WTC11 (cell line): ENCODE measurements around the gene TPD52L2.

Experiments
- ATF1 ChIP-seq: sonication (generic); formaldehyde crosslinking; IDR thresholded peaks from 2 replicates; pipeline ENCODE4 v1.8.1; 2023; ENCODE audit warnings: mild to moderate bottlenecking, moderate library complexity, missing genetic modification reagents
- CBFB ChIP-seq: sonication (generic); formaldehyde crosslinking; IDR thresholded peaks from 2 replicates; pipeline ENCODE4 v1.8.1; 2022; ENCODE audit warnings: mild to moderate bottlenecking, low read depth, missing genetic modification reagents
- CREB1 ChIP-seq: sonication (generic); formaldehyde crosslinking; IDR thresholded peaks from 2 replicates; pipeline ENCODE4 v1.8.0; 2023; ENCODE audit warnings: mild to moderate bottlenecking, missing genetic modification reagents
- SP1 ChIP-seq: sonication (generic); formaldehyde crosslinking; conservative IDR thresholded peaks from 2 replicates; pipeline ENCODE4 v1.8.1; 2022; ENCODE audit warnings: missing genetic modification reagents
- TF ChIP-seq, protein P1 (sequence below): fragments of 200-600 bp; IDR thresholded peaks from 2 replicates; pipeline ENCODE4 v1.8.0; 2022; ENCODE audit warnings: antibody characterized with exemption

DNA sequence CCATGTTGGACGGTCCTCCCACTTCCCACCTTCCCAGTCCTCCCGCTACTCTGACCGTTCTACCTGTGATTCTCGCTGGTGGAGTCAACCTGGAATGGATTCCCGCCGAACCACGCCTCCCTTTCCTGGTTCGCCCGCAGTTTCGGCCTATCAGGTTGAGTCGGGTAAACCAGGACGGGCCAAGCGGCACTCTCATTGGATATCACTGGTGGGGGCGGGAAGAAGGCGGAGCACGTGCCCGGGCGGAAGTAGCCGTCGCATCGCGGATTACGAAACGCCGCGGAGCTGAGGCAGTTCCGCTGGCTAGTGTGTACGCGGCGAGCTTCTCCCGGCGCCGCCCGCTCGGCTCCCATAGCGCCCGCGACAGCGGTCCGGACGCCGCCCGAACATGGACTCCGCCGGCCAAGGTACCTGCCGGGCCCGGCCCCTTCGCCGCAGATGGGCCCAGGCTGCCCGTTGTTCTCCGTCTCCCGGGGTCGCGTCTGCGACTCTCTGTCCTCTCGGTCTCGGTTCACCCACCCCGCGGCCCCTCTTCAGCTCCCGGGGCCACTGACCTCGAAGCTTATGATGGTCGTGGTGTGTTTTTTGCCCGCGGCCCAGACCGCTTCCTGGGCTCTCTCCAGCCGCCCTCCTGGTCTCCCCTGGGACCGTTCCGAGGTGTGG is at the start of gene TPD52L2:
- TF ChIP-seq, protein P1, sequence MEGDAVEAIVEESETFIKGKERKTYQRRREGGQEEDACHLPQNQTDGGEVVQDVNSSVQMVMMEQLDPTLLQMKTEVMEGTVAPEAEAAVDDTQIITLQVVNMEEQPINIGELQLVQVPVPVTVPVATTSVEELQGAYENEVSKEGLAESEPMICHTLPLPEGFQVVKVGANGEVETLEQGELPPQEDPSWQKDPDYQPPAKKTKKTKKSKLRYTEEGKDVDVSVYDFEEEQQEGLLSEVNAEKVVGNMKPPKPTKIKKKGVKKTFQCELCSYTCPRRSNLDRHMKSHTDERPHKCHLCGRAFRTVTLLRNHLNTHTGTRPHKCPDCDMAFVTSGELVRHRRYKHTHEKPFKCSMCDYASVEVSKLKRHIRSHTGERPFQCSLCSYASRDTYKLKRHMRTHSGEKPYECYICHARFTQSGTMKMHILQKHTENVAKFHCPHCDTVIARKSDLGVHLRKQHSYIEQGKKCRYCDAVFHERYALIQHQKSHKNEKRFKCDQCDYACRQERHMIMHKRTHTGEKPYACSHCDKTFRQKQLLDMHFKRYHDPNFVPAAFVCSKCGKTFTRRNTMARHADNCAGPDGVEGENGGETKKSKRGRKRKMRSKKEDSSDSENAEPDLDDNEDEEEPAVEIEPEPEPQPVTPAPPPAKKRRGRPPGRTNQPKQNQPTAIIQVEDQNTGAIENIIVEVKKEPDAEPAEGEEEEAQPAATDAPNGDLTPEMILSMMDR, result no peak
- peak; percentile 98 for TF ChIP-seq SP1 (CRISPR knock-in tag)
- TF ChIP-seq CREB1 (CRISPR knock-in tag), result peak; percentile 78; the same call in 1 of the 2 replicates
- TF ChIP-seq ATF1 (CRISPR knock-in tag), result no peak
- TF ChIP-seq CBFB (CRISPR knock-in tag), result no peak
